HL-60 (cell line): Measurements from ENCODE around the gene CHD9.
A peak's percentile ranks its signal among the peaks of the same experiment; 100 is the strongest.

Experiments used
- DNase-seq, 2 experiments: peaks; one replicate each; pipeline ENCODE4 v3.0.0-alpha.2; 2010 to 2020; ENCODE audit warnings: low read depth in 1 of 2, low spot score in 1 of 2
- H3K27ac ChIP-seq: fragments of 250-450 bp; sonication (Bioruptor Pico); replicated peaks from 2 replicates; pipeline ENCODE4 v1.5.1; 2020; ENCODE audit warnings: mild to moderate bottlenecking, moderate library complexity
- H3K27me3 ChIP-seq: fragments of 250-450 bp; sonication (Bioruptor Pico); 2 replicates; pipeline ENCODE4 v1.5.1; 2021; ENCODE audit warnings: mild to moderate bottlenecking, moderate library complexity; ENCODE audit not compliant: insufficient read depth, poor library complexity, severe bottlenecking
- H3K4me3 ChIP-seq: replicated peaks from 2 replicates; pipeline ENCODE4 v1.5.1; 2011; ENCODE audit warnings: mild to moderate bottlenecking, control low read depth, low read length; ENCODE audit not compliant: insufficient read depth
- CTCF ChIP-seq: IDR thresholded peaks from one replicate; pipeline ENCODE4 v1.5.1; 2011; ENCODE audit warnings: low read length, control low read depth, inconsistent platforms; ENCODE audit not compliant: insufficient read depth
- GABPA ChIP-seq: IDR thresholded peaks from 2 replicates; pipeline ENCODE4 v1.6.1; 2012; ENCODE audit warnings: low read depth
- POLR2AphosphoS5 ChIP-seq: IDR thresholded peaks from 2 replicates; pipeline ENCODE4 v1.6.1; 2012; ENCODE audit warnings: low read depth
- REST ChIP-seq: IDR thresholded peaks from 2 replicates; pipeline ENCODE4 v1.6.1; 2012; ENCODE audit warnings: low read depth; ENCODE audit not compliant: insufficient replicate concordance
- SPI1 ChIP-seq: IDR thresholded peaks from 2 replicates; pipeline ENCODE4 v1.6.1; 2012; ENCODE audit warnings: low read depth, mild to moderate bottlenecking, borderline replicate concordance

CHD9 gene

GRCh38 chr16:53216798-53217197 lies 162.0 kb downstream of the CHD9 start:
- no peak overlapping the region for H3K4me3 ChIP-seq
- peak overlapping the region; percentile 36 for H3K27ac ChIP-seq
- no peak for TF ChIP-seq GABPA
- TF ChIP-seq REST = no peak
- TF ChIP-seq SPI1 = peak; percentile 87
- TF ChIP-seq CTCF = no peak
- TF ChIP-seq POLR2AphosphoS5 = no peak; the same call in 1 of the 2 replicates
- no peaks in the 10 kb centered on the region for H3K27me3 ChIP-seq
- DNase-seq = peak in 1 of 2 experiments; percentile 67

GRCh38 chr16:53219371-53219770 lies 164.6 kb downstream of the CHD9 start:
- DNase-seq = no peak
- Histone ChIP-seq H3K4me3 (no peak overlapping the region), H3K27ac (peak overlapping the region; percentile 52), H3K27me3 (no peaks in the 10 kb centered on the region)
- TF ChIP-seq GABPA (no peak), POLR2AphosphoS5 (no peak), REST (no peak), SPI1 (no peak), CTCF (no peak)

DNA sequence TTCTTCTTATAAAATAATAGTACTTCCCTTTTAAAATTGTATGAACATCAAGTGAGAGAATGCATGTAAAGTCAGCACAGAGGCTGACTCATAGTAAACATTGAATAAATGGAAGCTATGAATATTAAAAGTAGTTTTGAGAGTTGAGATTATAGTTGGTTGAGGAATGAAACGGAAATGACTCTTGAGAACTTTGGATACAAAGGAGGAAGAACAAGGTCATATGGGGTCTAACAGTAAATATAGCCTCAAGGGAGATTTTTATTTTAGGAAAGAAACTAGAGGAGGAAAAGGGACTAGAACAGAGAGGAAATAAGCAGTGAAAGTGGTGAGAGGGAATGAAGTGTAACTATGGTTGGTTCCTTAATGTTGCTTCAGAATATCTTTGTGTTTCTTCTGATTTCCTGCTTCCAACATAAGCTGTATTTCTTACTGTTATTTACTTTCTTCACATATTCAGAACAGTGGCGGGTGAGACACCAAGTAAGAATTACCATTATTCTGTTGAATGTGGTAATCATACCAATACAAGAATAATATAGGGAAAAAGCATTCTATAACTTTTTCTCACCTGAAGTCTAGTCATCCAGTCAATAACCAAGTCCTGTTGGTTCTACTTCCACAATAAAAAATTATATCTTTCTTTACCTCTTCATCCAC lies 165.1 kb downstream of the CHD9 start:
- DNase-seq = no peak
- Histone ChIP-seq H3K27me3 (no peaks in the 10 kb centered on the region), H3K27ac (peak overlapping the region; percentile 52), H3K4me3 (no peak overlapping the region)
- TF ChIP-seq CTCF (no peak), GABPA (no peak), SPI1 (no peak), REST (no peak), POLR2AphosphoS5 (no peak)
